B cell (primary cell): Measurements from ENCODE around the gene SOX6. TPM values are rescaled to one million over a fixed set of nuclear protein-coding genes. Genes with fewer than 3 reads are reported as not detected.

ENCODE experiments used
- ATAC-seq: fragments of 200-7000 bp; cut with Tn5 transposase; one replicate; pipeline ENCODE4 v1.10.0; 2021; ENCODE audit warnings: low read depth, mild to moderate bottlenecking, moderate number of reproducible peaks, moderate library complexity
- CTCF ChIA-PET: fragments of 350-600 bp; sonication (Branson Sonifier 250); formaldehyde crosslinking; loops from one replicate; lab custom pipeline; 2021; ENCODE audit warnings: antibody characterized with exemption, inconsistent platforms; lab: Charles Lee
- POLR2A ChIA-PET: fragments of 350-600 bp; sonication (Branson Sonifier 250); formaldehyde crosslinking; loops from one replicate; lab custom pipeline; 2021; ENCODE audit warnings: antibody characterized with exemption; lab: Charles Lee
- DNase-seq: peaks from one replicate; pipeline ENCODE4 v3.0.0; 2013
- H2AFZ ChIP-seq: 2 replicates; pipeline ENCODE4 v1.6.1; 2012; ENCODE audit warnings: mild to moderate bottlenecking, low read depth, low read length; ENCODE audit not compliant: insufficient read depth, poor library complexity, severe bottlenecking
- H3K27ac ChIP-seq, 2 donors: 1 replicate in 1 of 2; 2 replicates in 1 of 2; pipeline ENCODE4 v1.5.1; 2012 to 2013; ENCODE audit warnings: low read length in 2 of 2, mild to moderate bottlenecking in 2 of 2, moderate library complexity in 1 of 2
- H3K27me3 ChIP-seq, 4 experiments: fragments of 200-600 bp in 1 of 4; sonication (generic) in 1 of 4; replicated peaks in 1 of 4; 1 replicate in 2 of 4; 2 replicates in 2 of 4; pipeline versions ENCODE4 v1.6.1 to v1.7.0; 2013 to 2016; ENCODE audit warnings: low read length in 3 of 4, mild to moderate bottlenecking in 2 of 4, mixed read lengths in 1 of 4, moderate library complexity in 1 of 4; ENCODE audit not compliant: insufficient read depth in 4 of 4, control insufficient read depth in 3 of 4; ENCODE audit errors: control extremely low read depth in 1 of 4
- H3K36me3 ChIP-seq, 2 experiments: replicated peaks in 1 of 2; 1 replicate in 1 of 2; 2 replicates in 1 of 2; pipeline versions ENCODE4 v1.6.1 to v1.7.1; 2013; ENCODE audit warnings: low read length in 1 of 2; ENCODE audit not compliant: insufficient read depth in 2 of 2, control insufficient read depth in 1 of 2; ENCODE audit errors: control extremely low read depth in 1 of 2, extremely low read depth in 1 of 2
- H3K4me1 ChIP-seq, 2 donors: fragments of 200-600 bp in 1 of 2; sonication (generic) in 1 of 2; 1 replicate in 1 of 2; 2 replicates in 1 of 2; pipeline versions ENCODE4 v1.5.1 to v1.6.1; 2013 to 2017; ENCODE audit warnings: low read length in 2 of 2; ENCODE audit not compliant: control insufficient read depth in 2 of 2, insufficient read depth in 2 of 2
- H3K4me2 ChIP-seq: replicated peaks from 2 replicates; pipeline ENCODE3; 2012; ENCODE audit warnings: mild to moderate bottlenecking, low read depth, low read length; ENCODE audit not compliant: poor library complexity, severe bottlenecking
- H3K4me3 ChIP-seq, 5 experiments: fragments of 200-600 bp in 1 of 5; sonication (generic) in 1 of 5; 1 replicate in 3 of 5; 2 replicates in 2 of 5; pipeline versions ENCODE4 v1.5.1 to v1.7.0; 2011 to 2016; ENCODE audit warnings: low read length in 4 of 5, mild to moderate bottlenecking in 4 of 5, low read depth in 2 of 5, control low read depth in 1 of 5, moderate library complexity in 1 of 5; ENCODE audit not compliant: insufficient read depth in 1 of 5; ENCODE audit errors: control extremely low read depth in 1 of 5, extremely low read depth in 1 of 5
- H3K79me2 ChIP-seq: fragments of 200-600 bp; sonication (generic); one replicate; pipeline ENCODE4 v1.6.0; 2016; ENCODE audit warnings: low read length; ENCODE audit not compliant: control insufficient read depth, insufficient read depth
- H3K9ac ChIP-seq: fragments of 200-600 bp; sonication (generic); 2 replicates; pipeline ENCODE4 v1.6.1; 2017; ENCODE audit warnings: mild to moderate bottlenecking, low read length, moderate library complexity
- H3K9me3 ChIP-seq, 3 donors: one replicate each; pipeline versions ENCODE4 v1.6.1 to v1.7.1; 2013; ENCODE audit warnings: low read length in 2 of 3; ENCODE audit not compliant: control insufficient read depth in 2 of 3, insufficient read depth in 1 of 3; ENCODE audit errors: control extremely low read depth in 1 of 3
- H4K20me1 ChIP-seq: 2 replicates; pipeline ENCODE4 v1.6.0; 2012; ENCODE audit warnings: mild to moderate bottlenecking, low read length; ENCODE audit not compliant: insufficient read depth, control insufficient read depth, poor library complexity, severe bottlenecking
- H3K27ac Mint-ChIP-seq: one replicate; pipeline ENCODE4 v1.8.0; 2021; ENCODE audit warnings: mixed read lengths
- H3K27me3 Mint-ChIP-seq: one replicate; pipeline ENCODE4 v1.8.0; 2021; ENCODE audit warnings: mixed read lengths
- H3K4me1 Mint-ChIP-seq: one replicate; pipeline ENCODE4 v1.8.0; 2021; ENCODE audit warnings: mixed read lengths
- H3K4me3 Mint-ChIP-seq: one replicate; pipeline ENCODE4 v1.8.0; 2021; ENCODE audit warnings: mixed read lengths
- H3K9me3 Mint-ChIP-seq: one replicate; pipeline ENCODE4 v1.8.0; 2022; ENCODE audit warnings: mixed read lengths; ENCODE audit not compliant: insufficient read depth
- EZH2 ChIP-seq: IDR thresholded peaks from 2 replicates; pipeline ENCODE4 v1.6.1; 2012; ENCODE audit warnings: borderline replicate concordance, low read depth, mild to moderate bottlenecking, moderate library complexity, low read length; ENCODE audit not compliant: insufficient read depth, poor library complexity, severe bottlenecking
- WGBS: methylation state at CpG from one replicate; pipeline ENCODE4 v1.1.5; 2013; ENCODE audit warnings: missing lambda C conversion rate; ENCODE audit not compliant: insufficient coverage; 5-methylcytosine and 5-hydroxymethylcytosine counted together
- intact Hi-C: fragments of 100-400 bp; cut with micrococcal nuclease; formaldehyde crosslinking; loops from one replicate; pipeline ENCODE4 v1.10.0; 2022
- polyA plus RNA-seq: library from polyadenylated mRNA; depleted of rRNA; stranded (reverse); fragments of >200 nt; gene quantifications from 2 replicates; pipeline ENCODE4 v1.2.3, GENCODE V29; 2012
- total RNA-seq, 2 donors: library from RNA; stranded (reverse); fragments of 120-200 nt in 1 of 2; gene quantifications; 1 replicate in 1 of 2; 2 replicates in 1 of 2; pipeline versions ENCODE4 v1.2.3 to v1.2.4, GENCODE V29; 2013 to 2022
- TF ChIP-seq, protein P1 (sequence below): fragments of 200-600 bp; IDR thresholded peaks from one replicate; pipeline ENCODE4 v1.8.0; 2022; ENCODE audit warnings: antibody characterized with exemption, mild to moderate bottlenecking

Gene SOX6
- total and polyA plus RNA-seq, 2 donors (not counting 1 experiment from before 2014, with no cell fraction given) = not detected

DNA sequence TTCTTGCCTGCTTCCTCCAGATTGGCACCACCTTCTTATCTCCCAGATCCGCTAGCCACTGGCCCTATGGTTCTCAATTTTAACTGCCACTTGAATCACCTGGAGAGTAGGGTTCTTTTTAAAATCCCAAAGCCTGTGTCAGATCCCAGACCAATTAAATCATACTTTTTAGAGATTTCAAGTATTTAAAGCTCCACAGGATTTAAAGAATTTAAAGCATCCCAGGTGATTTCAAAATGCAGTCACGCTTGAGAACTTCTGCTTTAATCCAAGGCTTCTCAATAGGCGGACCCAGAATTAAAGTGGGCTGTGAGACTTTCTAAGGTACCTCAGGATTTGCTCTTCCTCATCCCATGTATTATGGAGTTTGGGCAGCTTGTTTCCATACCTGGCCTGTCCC lies 400.0 kb downstream of the SOX6 start:
- H3K27ac Mint-ChIP-seq = no peak overlapping the region
- ATAC-seq = no peak
- intact Hi-C loops = no loop called here

DNA sequence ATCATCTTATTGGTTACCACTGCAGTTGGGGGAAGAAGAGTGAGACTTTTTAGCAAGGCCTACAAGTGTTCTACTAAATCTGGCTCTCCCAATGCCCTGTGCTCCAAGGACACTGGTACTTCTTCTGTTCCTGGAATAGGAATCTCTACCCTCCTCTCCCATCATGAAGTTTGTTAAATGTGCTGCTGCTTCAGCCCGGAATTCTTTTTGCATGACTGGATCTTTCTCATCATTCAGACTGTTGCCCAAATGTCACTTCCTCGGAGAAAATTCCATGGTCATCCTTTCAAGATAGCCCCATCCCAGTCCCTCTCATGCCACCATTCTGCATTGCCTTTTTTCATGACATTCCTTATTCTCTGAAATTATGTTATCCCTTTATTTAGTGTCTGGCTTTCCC lies 400.8 kb downstream of the SOX6 start:
- Histone ChIP-seq H3K27me3 (no peaks in the 10 kb centered on the region), H3K4me1 (no peaks in the 10 kb centered on the region), H3K9me3 (no peaks in the 10 kb centered on the region), H3K27ac (no peak overlapping the region), H3K4me3 (no peak overlapping the region), H3K4me2 (no peak overlapping the region), H3K79me2 (no peaks in the 10 kb centered on the region), H3K9ac (no peak overlapping the region), H3K36me3 (no peaks in the 10 kb centered on the region), H4K20me1 (no peaks in the 10 kb centered on the region), H2AFZ (no peak overlapping the region)
- Mint-ChIP-seq H3K27ac (no peak overlapping the region), H3K9me3 (no peaks in the 10 kb centered on the region), H3K4me1 (no peaks in the 10 kb centered on the region), H3K4me3 (no peak overlapping the region), H3K27me3 (no peaks in the 10 kb centered on the region)
- ATAC-seq (no peak), DNase-seq (no peak)
- ChIA-PET POLR2A (no interaction called here), CTCF (no interaction called here)
- WGBS = 74% methylated on average over 2 of the region's 2 CpGs
- intact Hi-C loops = no loop called here
- TF ChIP-seq, protein P1, sequence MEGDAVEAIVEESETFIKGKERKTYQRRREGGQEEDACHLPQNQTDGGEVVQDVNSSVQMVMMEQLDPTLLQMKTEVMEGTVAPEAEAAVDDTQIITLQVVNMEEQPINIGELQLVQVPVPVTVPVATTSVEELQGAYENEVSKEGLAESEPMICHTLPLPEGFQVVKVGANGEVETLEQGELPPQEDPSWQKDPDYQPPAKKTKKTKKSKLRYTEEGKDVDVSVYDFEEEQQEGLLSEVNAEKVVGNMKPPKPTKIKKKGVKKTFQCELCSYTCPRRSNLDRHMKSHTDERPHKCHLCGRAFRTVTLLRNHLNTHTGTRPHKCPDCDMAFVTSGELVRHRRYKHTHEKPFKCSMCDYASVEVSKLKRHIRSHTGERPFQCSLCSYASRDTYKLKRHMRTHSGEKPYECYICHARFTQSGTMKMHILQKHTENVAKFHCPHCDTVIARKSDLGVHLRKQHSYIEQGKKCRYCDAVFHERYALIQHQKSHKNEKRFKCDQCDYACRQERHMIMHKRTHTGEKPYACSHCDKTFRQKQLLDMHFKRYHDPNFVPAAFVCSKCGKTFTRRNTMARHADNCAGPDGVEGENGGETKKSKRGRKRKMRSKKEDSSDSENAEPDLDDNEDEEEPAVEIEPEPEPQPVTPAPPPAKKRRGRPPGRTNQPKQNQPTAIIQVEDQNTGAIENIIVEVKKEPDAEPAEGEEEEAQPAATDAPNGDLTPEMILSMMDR = no peak

More for the DNA sequence above, 400.0 kb downstream of the SOX6 start:
- H3K27me3 Mint-ChIP-seq = no peaks in the 10 kb centered on the region
- ChIA-PET CTCF (no interaction called here), POLR2A (no interaction called here)
- no peak overlapping the region for H3K9ac ChIP-seq
- H3K9me3 ChIP-seq = no peaks in the 10 kb centered on the region
- no peaks in the 10 kb centered on the region for H3K4me1 Mint-ChIP-seq
- no peak overlapping the region for H3K27ac ChIP-seq
- H4K20me1 ChIP-seq = no peaks in the 10 kb centered on the region
- H3K9me3 Mint-ChIP-seq = no peaks in the 10 kb centered on the region
- H3K4me3 ChIP-seq = no peak overlapping the region
- H3K4me1 ChIP-seq = no peaks in the 10 kb centered on the region
- no peaks in the 10 kb centered on the region for H3K36me3 ChIP-seq
- H3K4me3 Mint-ChIP-seq = no peak overlapping the region
- TF ChIP-seq EZH2 = no peak
- TF ChIP-seq, protein P1 = no peak
- WGBS = 88% methylated on average over 1 of the region's 3 CpGs
- H3K4me2 ChIP-seq = no peak overlapping the region
- no peak for DNase-seq
- H2AFZ ChIP-seq = no peak overlapping the region
- no peaks in the 10 kb centered on the region for H3K79me2 ChIP-seq
- no peaks in the 10 kb centered on the region for H3K27me3 ChIP-seq
